Keratinocyte (primary cell): Measurements from ENCODE around the gene EEPD1. TPM values are rescaled to one million over a fixed set of nuclear protein-coding genes. Genes with fewer than 3 reads are reported as not detected.
A peak's percentile ranks its signal among the peaks of the same experiment; 100 is the strongest.

Experiments used
- DNase-seq: peaks from one replicate; pipeline ENCODE4 v3.0.0-alpha.2; 2011; ENCODE audit warnings: low read depth, missing footprints, low spot score
- FAIRE-seq: peaks from 2 replicates; lab custom pipeline; 2011; peaks lifted over from hg19 to GRCh38; lab: Jason Lieb, UNC
- H2AFZ ChIP-seq: 2 replicates; pipeline ENCODE4 v1.6.0; 2012; ENCODE audit warnings: low read length, control low read depth, inconsistent platforms; ENCODE audit not compliant: control insufficient read depth
- H3K27ac ChIP-seq: 2 replicates; pipeline ENCODE4 v1.5.1; 2011; ENCODE audit warnings: low read length; ENCODE audit not compliant: control insufficient read depth, insufficient read depth
- H3K27me3 ChIP-seq: 3 replicates; pipeline ENCODE4 v1.6.0; 2011; ENCODE audit warnings: low read length; ENCODE audit not compliant: control insufficient read depth, insufficient read depth; ENCODE audit errors: extremely low read depth
- H3K36me3 ChIP-seq, 2 experiments: 2 replicates in 1 of 2; 3 replicates in 1 of 2; pipeline ENCODE4 v1.5.1; 2011; ENCODE audit warnings: low read length in 2 of 2, mild to moderate bottlenecking in 1 of 2; ENCODE audit not compliant: control insufficient read depth in 2 of 2, insufficient read depth in 2 of 2; ENCODE audit errors: extremely low read depth in 1 of 2
- H3K4me1 ChIP-seq: 3 replicates; pipeline ENCODE4 v1.5.1; 2011; ENCODE audit warnings: low read length; ENCODE audit not compliant: control insufficient read depth, insufficient read depth; ENCODE audit errors: extremely low read depth
- H3K4me2 ChIP-seq: 3 replicates; pipeline ENCODE4 v1.6.0; 2011; ENCODE audit warnings: low read depth, low read length; ENCODE audit not compliant: control insufficient read depth, insufficient read depth; ENCODE audit errors: extremely low read depth
- H3K4me3 ChIP-seq, 3 experiments: fragments of 200-600 bp in 1 of 3; sonication (generic) in 1 of 3; 2 replicates in 2 of 3; 3 replicates in 1 of 3; pipeline ENCODE4 v1.5.1; 2011 to 2016; ENCODE audit warnings: low read length in 3 of 3, mild to moderate bottlenecking in 3 of 3, control low read depth in 2 of 3, inconsistent platforms in 1 of 3, low read depth in 1 of 3, mixed read lengths in 1 of 3, mixed run types in 1 of 3, moderate library complexity in 1 of 3; ENCODE audit not compliant: control insufficient read depth in 2 of 3, insufficient read depth in 2 of 3; ENCODE audit errors: extremely low read depth in 1 of 3
- H3K79me2 ChIP-seq: 2 replicates; pipeline ENCODE4 v1.6.0; 2012; ENCODE audit warnings: low read length; ENCODE audit not compliant: control insufficient read depth, insufficient read depth
- H3K9ac ChIP-seq: 3 replicates; pipeline ENCODE4 v1.6.0; 2011; ENCODE audit warnings: low read length; ENCODE audit not compliant: control insufficient read depth, insufficient read depth; ENCODE audit errors: extremely low read depth
- H3K9me1 ChIP-seq: 3 replicates; pipeline ENCODE4 v1.6.0; 2011; ENCODE audit warnings: low read length; ENCODE audit not compliant: control insufficient read depth, insufficient read depth; ENCODE audit errors: extremely low read depth
- H3K9me3 ChIP-seq: 2 replicates; pipeline ENCODE4 v1.5.1; 2012; ENCODE audit warnings: low read depth, low read length; ENCODE audit not compliant: control insufficient read depth
- H4K20me1 ChIP-seq: 3 replicates; pipeline ENCODE4 v1.6.0; 2011; ENCODE audit warnings: low read length; ENCODE audit not compliant: control insufficient read depth, insufficient read depth; ENCODE audit errors: extremely low read depth
- EZH2 ChIP-seq: IDR thresholded peaks from one replicate; pipeline ENCODE4 v1.6.1; 2012; ENCODE audit warnings: inconsistent platforms, mild to moderate bottlenecking, low read length, moderate library complexity
- dilution Hi-C: fragments of 300-500 bp; cut with MboI; formaldehyde crosslinking; loops from one replicate; pipeline ENCODE4 v1.7.0; 2020; ENCODE audit warnings: low sequenced_read_pairs; ENCODE audit not compliant: extremely low pct_ligation_motif_present
- polyA plus RNA-seq, 5 experiments: library from polyadenylated mRNA; depleted of rRNA in 3 of 5; stranded (reverse) in 3 of 5; stranded (forward) in 1 of 5; unstranded in 1 of 5; fragments of >200 nt; gene quantifications; 1 replicate in 1 of 5; 2 replicates in 3 of 5; 3 replicates in 1 of 5; pipeline versions ENCODE4 v1.2.1 to v1.2.3, GENCODE V29; 2011 to 2012; ENCODE audit warnings: missing spikeins in 2 of 5, low read depth in 1 of 5, low replicate concordance in 1 of 5
- TF ChIP-seq, protein P1 (sequence below), 3 experiments: IDR thresholded peaks in 1 of 3; conservative IDR thresholded peaks in 1 of 3; optimal IDR thresholded peaks in 1 of 3; 2 replicates in 2 of 3; 3 replicates in 1 of 3; pipeline versions ENCODE3 to v1.5.1; 2011; ENCODE audit warnings: low read length in 3 of 3, mild to moderate bottlenecking in 3 of 3, moderate library complexity in 2 of 3, control low read depth in 1 of 3, inconsistent platforms in 1 of 3; ENCODE audit not compliant: insufficient read depth in 2 of 3; ENCODE audit errors: extremely low read depth in 1 of 3

The EEPD1 gene
- polyA plus RNA-seq, 1 donor (not counting 4 experiments of a cell fraction or from before 2014, with no cell fraction given), result 1.2 TPM

DNA sequence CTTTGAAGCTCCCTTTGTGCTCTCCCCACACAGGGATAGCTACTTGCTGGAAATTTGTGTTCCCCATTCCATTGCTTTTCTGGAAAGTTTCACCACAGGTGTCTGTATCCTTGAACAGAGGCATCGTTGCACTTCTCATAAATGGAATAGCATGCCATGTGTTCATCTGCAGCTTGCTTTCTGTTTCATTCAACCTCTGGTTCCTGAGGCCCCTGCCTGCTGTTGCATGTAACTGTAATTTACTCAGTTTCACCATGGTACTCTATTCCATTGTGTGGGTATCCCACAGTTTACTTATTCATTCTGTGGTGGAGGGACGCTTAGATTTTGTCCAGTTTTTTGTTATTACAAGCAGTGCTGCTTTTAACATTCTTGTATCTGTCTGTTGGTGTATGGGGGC lies 32.0 kb downstream of the EEPD1 start:
- dilution Hi-C loops, result no loop called here
- no peaks in the 10 kb centered on the region for H3K27me3 ChIP-seq
- H3K79me2 ChIP-seq, result no peaks in the 10 kb centered on the region
- no peaks in the 10 kb centered on the region for H3K9me3 ChIP-seq
- H3K9ac ChIP-seq, result no peak overlapping the region
- H3K4me1 ChIP-seq, result peaks cover 6% of the 10 kb centered on the region
- H3K36me3 ChIP-seq, result no peaks in the 10 kb centered on the region
- H3K4me2 ChIP-seq, result no peak overlapping the region
- TF ChIP-seq EZH2, result no peak
- TF ChIP-seq, protein P1, sequence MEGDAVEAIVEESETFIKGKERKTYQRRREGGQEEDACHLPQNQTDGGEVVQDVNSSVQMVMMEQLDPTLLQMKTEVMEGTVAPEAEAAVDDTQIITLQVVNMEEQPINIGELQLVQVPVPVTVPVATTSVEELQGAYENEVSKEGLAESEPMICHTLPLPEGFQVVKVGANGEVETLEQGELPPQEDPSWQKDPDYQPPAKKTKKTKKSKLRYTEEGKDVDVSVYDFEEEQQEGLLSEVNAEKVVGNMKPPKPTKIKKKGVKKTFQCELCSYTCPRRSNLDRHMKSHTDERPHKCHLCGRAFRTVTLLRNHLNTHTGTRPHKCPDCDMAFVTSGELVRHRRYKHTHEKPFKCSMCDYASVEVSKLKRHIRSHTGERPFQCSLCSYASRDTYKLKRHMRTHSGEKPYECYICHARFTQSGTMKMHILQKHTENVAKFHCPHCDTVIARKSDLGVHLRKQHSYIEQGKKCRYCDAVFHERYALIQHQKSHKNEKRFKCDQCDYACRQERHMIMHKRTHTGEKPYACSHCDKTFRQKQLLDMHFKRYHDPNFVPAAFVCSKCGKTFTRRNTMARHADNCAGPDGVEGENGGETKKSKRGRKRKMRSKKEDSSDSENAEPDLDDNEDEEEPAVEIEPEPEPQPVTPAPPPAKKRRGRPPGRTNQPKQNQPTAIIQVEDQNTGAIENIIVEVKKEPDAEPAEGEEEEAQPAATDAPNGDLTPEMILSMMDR (optimal IDR thresholded peaks at IDR 0.05 in 1 of 3, IDR thresholded peaks at IDR 0.05 in 1 of 3, conservative IDR thresholded peaks at IDR 0.05 in 1 of 3; ENCODE audit: extremely low read depth in 1 of 3, insufficient read depth in 2 of 3, low read length in 3 of 3), result no peak
- H4K20me1 ChIP-seq, result no peaks in the 10 kb centered on the region
- no peak overlapping the region for H3K27ac ChIP-seq
- H3K4me3 ChIP-seq, result no peak overlapping the region
- H2AFZ ChIP-seq, result no peak overlapping the region
- H3K9me1 ChIP-seq, result no peaks in the 10 kb centered on the region
- FAIRE-seq, result no peak
- no peak for DNase-seq

- no peaks in the 10 kb centered on the region for H3K27me3 ChIP-seq
- H3K36me3 ChIP-seq, result no peaks in the 10 kb centered on the region
- no peak overlapping the region for H3K9ac ChIP-seq
- FAIRE-seq, result peak; percentile 17
- H3K27ac ChIP-seq, result no peak overlapping the region
- H3K4me3 ChIP-seq, result no peak overlapping the region
- no peak overlapping the region for H3K4me2 ChIP-seq
- dilution Hi-C loops, result no loop called here
- TF ChIP-seq, protein P1 (optimal IDR thresholded peaks at IDR 0.05 in 1 of 3, IDR thresholded peaks at IDR 0.05 in 1 of 3, conservative IDR thresholded peaks at IDR 0.05 in 1 of 3; ENCODE audit: extremely low read depth in 1 of 3, insufficient read depth in 2 of 3, low read length in 3 of 3), result no peak
- no peak for TF ChIP-seq EZH2
- no peaks in the 10 kb centered on the region for H4K20me1 ChIP-seq
- H3K4me1 ChIP-seq, result peaks cover 6% of the 10 kb centered on the region
- H3K79me2 ChIP-seq, result no peaks in the 10 kb centered on the region
- no peaks in the 10 kb centered on the region for H3K9me3 ChIP-seq
- no peak for DNase-seq
- no peaks in the 10 kb centered on the region for H3K9me1 ChIP-seq
- H2AFZ ChIP-seq, result no peak overlapping the region
Observed at GRCh38 chr7:36185756-36186155, 32.7 kb downstream of the EEPD1 start.
